ENCODE measurements around the gene TCP11L1.

The TCP11L1 gene

DNA sequence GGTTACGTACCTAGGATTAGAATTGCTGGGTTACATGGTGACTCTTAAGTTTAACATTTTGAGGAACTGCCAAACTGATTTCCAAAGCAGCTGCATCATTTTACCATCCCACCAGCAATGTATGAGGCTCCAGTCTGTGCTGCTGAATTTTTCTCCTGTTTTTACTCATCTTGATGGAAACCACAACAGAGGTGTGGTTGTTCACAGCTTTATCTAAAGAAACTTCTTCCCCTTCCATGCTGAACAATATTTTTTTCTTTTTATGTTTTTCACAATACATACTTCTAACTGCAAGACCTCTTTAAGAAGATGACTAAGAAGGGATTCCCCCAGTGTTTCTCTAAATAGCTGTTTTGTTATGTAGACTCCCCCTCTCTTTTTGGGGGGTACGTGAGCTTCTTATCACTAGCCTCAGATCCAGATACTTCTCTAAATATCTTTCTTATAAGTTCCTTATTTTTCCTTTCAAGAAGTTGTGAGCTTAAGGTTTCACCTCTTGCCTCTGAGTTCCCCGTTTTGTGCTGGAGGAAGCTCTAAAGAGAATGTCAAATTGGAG lies 24.0 kb downstream of the TCP11L1 start:
- Histone ChIP-seq H3K27me3 (ENCODE audit: insufficient read depth, low read length) (no peaks in the 10 kb centered on the region), H3K36me3 (ENCODE audit: insufficient read depth, low read length) (peaks cover 70% of the 10 kb centered on the region), H2AFZ (ENCODE audit: low read depth, low read length) (no peak overlapping the region)

DNA sequence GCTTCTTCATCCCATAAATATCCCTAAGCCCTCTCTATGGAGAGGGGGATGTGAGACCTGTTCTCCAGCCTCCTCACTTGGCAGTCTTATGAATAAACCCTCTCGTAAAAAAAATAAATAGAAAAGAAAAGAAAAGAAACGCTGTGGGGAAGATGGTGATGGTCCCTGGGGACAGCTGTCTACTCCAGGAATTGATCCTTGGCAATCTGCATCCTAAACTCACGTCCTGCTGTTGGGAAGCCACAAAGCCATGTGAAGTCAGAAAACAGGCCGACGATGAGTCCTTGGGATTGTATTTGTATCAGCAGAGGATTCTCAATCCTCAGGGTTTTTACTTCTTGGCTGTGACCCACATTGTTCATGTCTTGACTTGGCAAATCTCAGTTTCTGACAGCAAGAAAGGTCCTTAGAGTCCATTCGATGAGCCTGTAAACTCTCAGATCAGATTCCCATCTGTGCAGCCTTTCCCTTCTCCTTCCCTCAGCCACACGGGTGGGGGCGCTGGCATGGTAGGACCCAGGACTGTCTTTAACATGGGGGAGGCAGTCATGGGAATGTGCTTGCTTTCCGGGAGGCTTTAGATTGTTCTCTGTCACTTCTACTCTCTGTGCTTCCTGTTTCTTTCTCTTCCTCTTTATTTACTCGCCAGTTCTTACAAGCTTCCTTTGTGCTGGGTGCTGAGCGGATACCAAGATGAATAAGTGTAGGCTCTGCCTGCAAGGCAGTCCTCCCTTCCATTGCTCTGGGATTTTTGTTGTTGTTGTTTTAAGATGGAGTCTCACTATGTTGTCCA lies 24.9 kb downstream of the TCP11L1 start:
- Histone ChIP-seq H3K4me3 (ENCODE audit: low read length) (no peak overlapping the region), H2AFZ (ENCODE audit: low read depth, low read length) (no peak overlapping the region), H3K4me1 (ENCODE audit: insufficient read depth, low read length) (no peaks in the 10 kb centered on the region), H3K27me3 (ENCODE audit: insufficient read depth, low read length) (no peaks in the 10 kb centered on the region), H3K9me3 (ENCODE audit: low read length) (peaks cover 2% of the 10 kb centered on the region), H3K36me3 (ENCODE audit: insufficient read depth, low read length) (peaks cover 69% of the 10 kb centered on the region)

More for the DNA sequence above, 24.0 kb downstream of the TCP11L1 start:
- Histone ChIP-seq H3K4me1 (ENCODE audit: insufficient read depth, low read length) (no peaks in the 10 kb centered on the region), H3K4me3 (ENCODE audit: low read length) (no peak overlapping the region), H3K9me3 (ENCODE audit: low read length) (no peaks in the 10 kb centered on the region)

DNA sequence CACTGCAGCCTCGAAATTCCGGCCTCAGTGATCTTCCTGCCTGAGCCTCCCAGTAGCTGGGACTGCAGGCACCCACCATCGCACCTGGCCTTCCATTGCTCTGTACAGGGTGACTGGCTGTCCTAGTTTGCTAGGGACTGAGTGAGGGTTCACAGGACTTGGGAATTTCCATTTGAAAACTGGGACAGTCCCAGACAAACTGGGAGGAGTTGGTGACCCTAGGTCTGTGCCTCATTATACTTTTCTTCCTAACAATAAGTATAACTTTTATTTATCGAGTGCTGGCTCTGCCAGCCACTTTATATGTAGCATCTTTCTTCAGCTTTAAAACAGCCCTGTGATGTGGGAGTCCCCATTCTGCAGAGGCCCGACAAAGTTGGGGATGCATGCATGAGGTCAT lies 25.5 kb downstream of the TCP11L1 start:
- Histone ChIP-seq H3K36me3 (ENCODE audit: insufficient read depth, low read length) (peaks cover 70% of the 10 kb centered on the region), H3K27me3 (ENCODE audit: insufficient read depth, low read length) (no peaks in the 10 kb centered on the region), H3K9me3 (ENCODE audit: low read length) (peaks cover 2% of the 10 kb centered on the region), H3K4me1 (ENCODE audit: insufficient read depth, low read length) (no peaks in the 10 kb centered on the region), H2AFZ (ENCODE audit: low read depth, low read length) (no peak overlapping the region), H3K4me3 (ENCODE audit: low read length) (no peak overlapping the region)

DNA sequence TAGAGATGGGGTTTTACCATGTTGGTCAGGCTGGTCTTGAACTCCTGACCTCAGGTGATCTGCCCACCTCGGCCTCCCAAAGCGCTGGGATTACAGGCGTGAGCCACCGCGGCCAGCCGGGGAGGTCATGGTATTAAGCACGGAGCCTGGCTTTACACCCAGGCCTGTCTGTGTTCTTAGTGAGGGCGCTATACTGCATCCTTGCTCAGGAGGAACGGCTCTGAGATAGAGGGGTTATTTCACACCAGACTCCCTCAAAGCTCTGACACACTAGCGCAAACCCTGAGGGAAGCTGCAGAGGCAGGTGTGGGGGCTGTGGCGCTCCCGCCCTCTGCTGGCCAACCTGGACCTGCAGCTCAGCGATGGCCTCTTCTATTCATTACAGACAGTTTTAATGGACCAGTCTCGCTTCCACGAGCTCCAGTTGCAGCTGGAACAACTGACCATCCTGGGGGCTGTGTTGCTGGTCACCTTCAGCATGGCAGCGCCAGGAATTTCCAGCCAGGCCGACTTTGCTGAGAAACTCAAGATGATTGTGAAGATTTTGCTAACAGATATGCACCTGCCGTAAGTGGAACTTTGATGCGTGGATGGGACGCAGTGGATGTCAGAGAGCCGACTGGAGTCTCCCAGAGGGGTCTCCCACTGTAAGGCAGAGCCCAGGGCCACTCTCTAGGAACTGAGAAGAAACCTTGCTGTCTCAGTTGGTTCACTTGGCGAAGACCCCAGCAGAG lies 26.2 kb downstream of the TCP11L1 start:
- Histone ChIP-seq H3K4me3 (ENCODE audit: low read length) (no peak overlapping the region), H3K36me3 (ENCODE audit: insufficient read depth, low read length) (peaks cover 68% of the 10 kb centered on the region), H3K4me1 (ENCODE audit: insufficient read depth, low read length) (no peaks in the 10 kb centered on the region), H2AFZ (ENCODE audit: low read depth, low read length) (no peak overlapping the region), H3K9me3 (ENCODE audit: low read length) (peaks cover 2% of the 10 kb centered on the region), H3K27me3 (ENCODE audit: insufficient read depth, low read length) (no peaks in the 10 kb centered on the region)

DNA sequence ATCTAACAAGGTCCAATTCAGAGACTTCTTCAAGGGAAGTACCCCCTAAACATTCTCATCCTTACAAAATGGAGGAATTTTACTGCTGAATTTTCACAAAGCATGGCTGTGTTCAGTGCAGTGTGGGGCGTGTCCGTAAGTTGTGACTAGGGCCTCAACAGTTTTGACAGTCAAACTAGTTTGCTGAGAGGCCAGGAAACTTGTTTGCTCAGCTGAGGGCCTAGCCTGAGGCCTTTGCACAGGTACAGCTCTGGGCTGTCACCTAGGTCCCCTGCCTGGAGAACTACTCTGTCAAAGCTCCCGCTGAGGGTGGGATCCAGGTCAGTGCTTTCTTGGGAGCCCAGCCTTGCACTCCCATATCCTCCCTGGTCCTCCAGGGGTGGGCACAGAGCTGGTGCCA lies 27.9 kb downstream of the TCP11L1 start:
- no peaks in the 10 kb centered on the region for H3K27me3 ChIP-seq (ENCODE audit: insufficient read depth, low read length)
- peaks cover 2% of the 10 kb centered on the region for H3K9me3 ChIP-seq (ENCODE audit: low read length)
- no peak overlapping the region for H3K4me3 ChIP-seq (ENCODE audit: low read length)
- H3K36me3 ChIP-seq (ENCODE audit: insufficient read depth, low read length) = peaks cover 64% of the 10 kb centered on the region
- H3K4me1 ChIP-seq (ENCODE audit: insufficient read depth, low read length) = no peaks in the 10 kb centered on the region
- no peak overlapping the region for H2AFZ ChIP-seq (ENCODE audit: low read depth, low read length)

DNA sequence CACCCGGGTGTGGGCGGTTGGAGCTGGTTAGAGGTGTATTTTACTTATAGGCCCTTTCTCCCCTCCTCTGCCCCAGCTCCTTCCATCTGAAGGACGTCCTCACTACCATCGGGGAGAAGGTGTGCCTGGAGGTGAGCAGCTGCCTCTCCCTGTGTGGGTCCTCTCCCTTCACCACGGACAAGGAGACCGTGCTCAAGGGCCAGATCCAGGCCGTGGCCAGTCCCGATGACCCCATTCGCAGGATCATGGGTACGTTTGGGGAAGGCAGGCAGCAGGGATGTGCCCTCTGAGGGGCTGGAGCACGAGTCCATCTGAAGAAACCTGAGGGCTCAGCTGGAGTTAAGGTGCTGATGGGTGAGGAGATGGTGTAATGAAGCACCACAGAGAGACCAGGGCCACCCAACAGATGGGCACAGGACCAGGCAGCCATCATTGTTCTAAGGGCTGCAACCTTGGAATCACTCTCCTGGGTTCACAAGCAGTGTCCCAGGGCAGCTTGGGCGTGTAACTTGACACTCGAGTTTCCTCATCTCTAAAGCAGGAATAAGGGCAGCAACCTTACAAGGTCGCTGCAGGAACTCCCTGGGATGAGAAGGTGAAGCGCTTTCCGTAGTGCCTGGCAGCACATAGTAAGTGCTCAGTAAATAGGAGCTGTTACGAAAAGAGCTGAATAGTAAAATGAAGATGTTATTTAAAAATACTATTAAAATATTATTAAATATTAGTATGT lies 29.4 kb downstream of the TCP11L1 start:
- H2AFZ ChIP-seq (ENCODE audit: low read depth, low read length) = no peak overlapping the region
- H3K4me1 ChIP-seq (ENCODE audit: insufficient read depth, low read length) = no peaks in the 10 kb centered on the region
- no peaks in the 10 kb centered on the region for H3K27me3 ChIP-seq (ENCODE audit: insufficient read depth, low read length)
- H3K9me3 ChIP-seq (ENCODE audit: low read length) = peaks cover 2% of the 10 kb centered on the region
- no peak overlapping the region for H3K4me3 ChIP-seq (ENCODE audit: low read length)
- H3K36me3 ChIP-seq (ENCODE audit: insufficient read depth, low read length) = peaks cover 66% of the 10 kb centered on the region

DNA sequence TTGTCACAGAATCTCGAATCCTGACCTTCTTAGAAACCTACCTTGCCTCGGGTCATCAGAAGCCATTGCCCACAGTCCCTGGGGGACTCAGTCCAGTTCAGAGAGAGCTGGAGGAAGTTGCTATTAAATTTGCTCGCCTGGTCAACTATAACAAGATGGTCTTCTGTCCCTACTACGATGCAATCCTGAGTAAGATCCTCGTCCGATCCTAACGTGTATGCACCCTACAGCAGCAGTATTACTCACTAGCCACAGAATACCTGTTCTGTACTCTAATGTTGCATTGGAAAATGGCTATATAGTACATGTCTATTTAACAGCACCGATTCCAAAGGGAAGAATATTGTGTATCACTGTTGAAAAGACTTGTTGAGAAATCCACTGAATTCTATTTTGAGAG lies 33.1 kb downstream of the TCP11L1 start:
- H3K27me3 ChIP-seq (ENCODE audit: insufficient read depth, low read length) = no peaks in the 10 kb centered on the region
- H3K4me3 ChIP-seq (ENCODE audit: low read length) = no peak overlapping the region
- H3K9me3 ChIP-seq (ENCODE audit: low read length) = peaks cover 2% of the 10 kb centered on the region
- no peaks in the 10 kb centered on the region for H3K4me1 ChIP-seq (ENCODE audit: insufficient read depth, low read length)
- peaks cover 72% of the 10 kb centered on the region for H3K36me3 ChIP-seq (ENCODE audit: insufficient read depth, low read length)
- H2AFZ ChIP-seq (ENCODE audit: low read depth, low read length) = no peak overlapping the region

DNA sequence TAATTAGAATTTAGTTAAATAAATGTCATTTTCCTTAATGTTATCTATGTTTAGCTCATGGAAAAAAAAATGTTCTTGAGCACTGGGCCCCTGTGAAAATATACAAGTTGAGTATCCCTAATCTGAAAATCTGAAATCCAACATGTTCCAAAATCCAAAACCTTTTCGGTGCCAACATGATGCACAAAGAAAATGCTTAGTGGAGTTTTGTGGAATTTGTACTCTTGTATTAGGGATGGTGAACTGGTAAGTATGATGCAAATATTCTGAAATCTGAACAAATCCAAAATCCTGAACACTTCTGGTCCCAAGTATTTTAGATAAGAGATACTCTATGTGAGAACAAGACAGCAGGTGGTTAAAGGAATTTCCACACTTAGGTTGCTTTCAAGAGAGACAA lies 44.5 kb downstream of the TCP11L1 start:
- no peaks in the 10 kb centered on the region for H3K27me3 ChIP-seq (ENCODE audit: insufficient read depth, low read length)
- H2AFZ ChIP-seq (ENCODE audit: low read depth, low read length) = no peak overlapping the region
- H3K36me3 ChIP-seq (ENCODE audit: insufficient read depth, low read length) = peaks cover 75% of the 10 kb centered on the region
- H3K4me1 ChIP-seq (ENCODE audit: insufficient read depth, low read length) = no peaks in the 10 kb centered on the region
- no peak overlapping the region for H3K4me3 ChIP-seq (ENCODE audit: low read length)
- no peaks in the 10 kb centered on the region for H3K9me3 ChIP-seq (ENCODE audit: low read length)

DNA sequence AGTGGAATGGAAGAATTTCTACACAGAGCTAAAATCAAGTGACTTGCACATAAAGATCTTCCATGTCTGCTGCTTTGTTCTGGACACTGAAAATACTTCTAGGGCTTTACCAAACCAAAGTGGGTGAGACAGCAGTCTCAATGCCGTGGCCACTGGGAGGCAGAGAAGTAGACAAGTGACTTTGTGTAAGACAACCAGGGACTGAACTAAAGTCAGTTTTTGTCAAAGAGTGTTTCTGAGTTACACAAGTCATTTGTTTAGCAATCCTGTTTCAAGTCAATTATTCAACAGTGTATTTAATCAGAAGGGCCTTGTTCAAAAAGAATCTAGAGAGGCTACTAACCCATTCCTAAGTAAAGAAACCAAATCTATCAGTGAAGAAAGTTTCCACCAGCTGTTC lies 46.6 kb downstream of the TCP11L1 start:
- H3K36me3 ChIP-seq (ENCODE audit: insufficient read depth, low read length) = peaks cover 77% of the 10 kb centered on the region
- H3K4me3 ChIP-seq (ENCODE audit: low read length) = no peak overlapping the region
- H3K4me1 ChIP-seq (ENCODE audit: insufficient read depth, low read length) = no peaks in the 10 kb centered on the region
- no peaks in the 10 kb centered on the region for H3K9me3 ChIP-seq (ENCODE audit: low read length)
- H2AFZ ChIP-seq (ENCODE audit: low read depth, low read length) = no peak overlapping the region
- no peaks in the 10 kb centered on the region for H3K27me3 ChIP-seq (ENCODE audit: insufficient read depth, low read length)

DNA sequence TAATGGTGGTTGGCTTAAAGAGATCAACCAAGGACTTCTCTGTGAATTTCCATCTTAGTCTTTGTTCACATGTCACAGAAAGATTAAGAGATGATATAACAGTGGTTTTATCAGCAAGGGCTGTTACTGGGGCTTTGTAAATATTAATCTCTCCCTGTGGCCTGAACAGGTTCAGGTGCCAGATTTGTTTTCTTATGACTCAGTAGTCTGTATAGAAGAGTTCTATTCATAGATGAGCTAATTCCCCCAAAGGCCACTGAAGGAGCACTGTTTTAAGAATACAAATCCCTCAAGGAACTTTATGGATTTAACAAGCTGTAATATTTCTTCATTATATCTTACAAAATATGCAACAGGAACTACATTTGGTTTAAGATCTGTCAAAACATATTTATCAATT lies 50.4 kb downstream of the TCP11L1 start:
- Histone ChIP-seq H3K27me3 (ENCODE audit: insufficient read depth, low read length) (no peaks in the 10 kb centered on the region), H3K9me3 (ENCODE audit: low read length) (no peaks in the 10 kb centered on the region), H2AFZ (ENCODE audit: low read depth, low read length) (no peak overlapping the region), H3K4me1 (ENCODE audit: insufficient read depth, low read length) (no peaks in the 10 kb centered on the region), H3K4me3 (ENCODE audit: low read length) (no peak overlapping the region), H3K36me3 (ENCODE audit: insufficient read depth, low read length) (peaks cover 55% of the 10 kb centered on the region)

DNA sequence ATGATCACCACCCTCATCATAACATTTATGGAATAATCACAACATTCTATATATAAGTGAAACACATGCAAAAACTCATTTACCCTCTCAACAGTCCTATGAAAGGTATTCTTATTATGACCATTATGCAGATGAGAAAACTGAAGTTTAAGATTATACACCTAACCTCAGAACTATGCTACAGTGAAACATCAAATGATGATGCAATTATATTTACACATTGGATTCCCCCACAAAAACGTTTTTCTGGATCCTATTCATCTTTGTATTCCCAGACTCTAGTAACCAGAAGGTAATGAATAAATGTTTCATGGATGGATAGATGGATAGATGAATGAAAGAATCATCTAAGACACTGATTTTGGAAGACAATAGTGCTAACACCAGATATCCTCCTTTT lies 54.8 kb downstream of the TCP11L1 start:
- no peak overlapping the region for H3K4me3 ChIP-seq (ENCODE audit: low read length)
- no peaks in the 10 kb centered on the region for H3K9me3 ChIP-seq (ENCODE audit: low read length)
- no peaks in the 10 kb centered on the region for H3K27me3 ChIP-seq (ENCODE audit: insufficient read depth, low read length)
- no peaks in the 10 kb centered on the region for H3K4me1 ChIP-seq (ENCODE audit: insufficient read depth, low read length)
- no peak overlapping the region for H2AFZ ChIP-seq (ENCODE audit: low read depth, low read length)
- peaks cover 55% of the 10 kb centered on the region for H3K36me3 ChIP-seq (ENCODE audit: insufficient read depth, low read length)

DNA sequence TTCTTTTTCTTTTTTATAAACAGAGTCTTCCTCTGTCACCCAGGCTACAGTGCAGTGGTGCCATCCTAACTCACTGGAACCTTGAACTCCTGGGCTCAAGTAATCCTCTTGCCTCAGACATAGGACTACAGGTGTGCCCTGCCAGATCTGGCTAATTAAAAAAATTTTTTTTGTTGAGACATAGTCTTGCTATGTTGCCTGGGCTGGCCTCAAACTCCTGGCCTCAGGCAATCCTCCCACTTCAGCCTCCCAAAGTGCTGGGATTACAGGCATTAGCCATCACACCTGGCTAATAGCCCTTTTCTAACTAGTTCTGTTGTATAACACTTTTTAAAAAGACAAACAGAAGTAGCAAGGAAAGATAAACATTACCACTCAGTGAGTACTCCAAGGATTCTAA lies 64.5 kb downstream of the TCP11L1 start:
- H3K4me3 ChIP-seq (ENCODE audit: low read length) = no peak overlapping the region
- no peaks in the 10 kb centered on the region for H3K4me1 ChIP-seq (ENCODE audit: insufficient read depth, low read length)
- no peaks in the 10 kb centered on the region for H3K27me3 ChIP-seq (ENCODE audit: insufficient read depth, low read length)
- peaks cover 61% of the 10 kb centered on the region for H3K36me3 ChIP-seq (ENCODE audit: insufficient read depth, low read length)
- H2AFZ ChIP-seq (ENCODE audit: low read depth, low read length) = no peak overlapping the region
- H3K9me3 ChIP-seq (ENCODE audit: low read length) = no peaks in the 10 kb centered on the region

All from neuron (in vitro differentiated cells).